G401 (cell line): Measurements from ENCODE around the gene ITGAV. TPM values are rescaled to one million over a fixed set of nuclear protein-coding genes. Genes with fewer than 3 reads are reported as not detected.

Experiments used
- DNase-seq: peaks from one replicate; pipeline ENCODE4 v3.0.0-alpha.2; 2015; ENCODE audit warnings: low spot score
- in situ Hi-C: cut with HindIII; loops from 2 replicates; pipeline ENCODE4 v1.10.0; 2016; ENCODE audit warnings: low sequenced_read_pairs, mixed read lengths
- total RNA-seq: library from RNA; depleted of rRNA; stranded (reverse); fragments of >200 nt; shearing (Covaris generic); gene quantifications from 2 replicates; pipeline ENCODE4 v1.2.3, GENCODE V29; 2014

The ITGAV gene
- total RNA-seq, 1 experiment from 2014 or later = 172 TPM

DNA sequence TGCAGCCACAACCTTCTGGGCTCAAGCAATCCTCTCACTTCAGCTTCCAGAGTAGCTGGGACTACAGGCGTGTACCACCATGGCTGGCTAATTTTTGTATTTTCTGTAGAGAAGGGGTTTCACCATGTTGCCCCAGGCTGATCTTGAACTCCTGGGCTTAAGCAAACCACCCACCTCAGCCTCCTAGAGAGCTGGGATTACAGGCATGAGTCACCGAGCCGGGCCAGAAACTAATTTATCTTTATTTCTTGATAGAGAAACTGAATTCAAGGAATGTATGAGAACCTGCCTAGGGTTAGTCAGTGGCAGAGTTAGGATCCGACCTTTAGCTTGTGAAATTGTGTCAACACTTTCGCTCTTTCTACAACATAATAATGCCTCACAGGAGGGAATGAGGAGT, 19.3 kb upstream of the ITGAV start:
- no peak for DNase-seq
- in situ Hi-C loops = no loop called here

DNA sequence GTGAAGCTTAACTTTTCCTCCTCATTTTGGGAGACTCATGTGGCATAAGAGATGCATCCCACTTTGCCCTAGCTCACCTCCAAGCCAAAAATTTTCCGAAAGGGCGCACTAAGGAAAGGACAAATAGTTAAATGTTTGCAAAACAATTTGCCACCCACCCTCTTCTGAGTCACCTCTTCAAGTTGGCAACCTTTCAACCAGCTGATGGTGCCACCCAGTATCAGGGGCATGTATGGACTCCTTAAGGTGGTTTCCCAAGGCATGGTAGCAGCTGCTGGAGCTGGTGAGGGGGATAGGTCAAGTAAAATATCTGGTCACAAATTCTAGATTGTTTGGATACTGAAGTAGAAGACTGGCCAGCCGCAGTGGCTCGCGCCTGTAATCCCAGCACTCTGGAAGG, 17.2 kb upstream of the ITGAV start:
- in situ Hi-C loops = no loop called here
- DNase-seq = no peak

DNA sequence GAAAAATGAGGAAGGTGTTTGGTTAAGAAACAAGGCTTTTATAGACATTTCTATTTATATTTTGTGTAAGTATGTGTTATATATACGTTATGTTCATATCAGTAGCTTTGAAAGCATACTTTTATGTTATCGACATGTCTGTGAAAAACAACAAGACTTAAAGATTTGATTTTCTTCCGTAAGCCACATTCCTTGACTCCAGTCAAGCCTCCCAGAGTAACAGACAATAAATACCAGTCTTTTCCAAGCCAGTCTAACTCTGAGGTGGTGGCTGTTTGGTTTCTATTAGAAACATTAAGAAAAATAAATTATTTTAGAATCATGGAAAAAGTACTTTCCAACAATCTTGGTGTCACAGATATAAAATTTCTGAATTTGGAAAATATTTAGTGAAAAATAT, 16.3 kb upstream of the ITGAV start:
- in situ Hi-C loops = no loop called here
- DNase-seq = no peak

DNA sequence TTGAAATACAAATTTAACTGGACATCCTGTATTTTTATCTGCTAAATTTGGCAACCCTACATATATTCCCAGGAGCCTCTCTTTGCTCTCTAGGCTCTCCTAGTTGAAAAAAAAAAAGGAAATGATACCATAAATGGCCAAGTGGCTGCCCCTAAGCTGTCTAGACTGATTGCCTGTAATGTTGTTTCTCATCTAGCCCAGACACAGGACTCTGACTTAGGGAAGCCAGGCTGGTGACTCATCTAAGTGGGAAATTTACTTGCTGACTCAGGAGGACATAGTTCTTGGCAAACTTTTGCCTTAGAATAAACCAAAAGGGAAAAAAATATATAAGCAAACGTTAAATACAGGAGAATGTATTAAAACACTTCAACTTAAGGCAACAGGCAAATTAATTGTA, 14.6 kb upstream of the ITGAV start:
- in situ Hi-C loops = no loop called here
- DNase-seq = no peak

DNA sequence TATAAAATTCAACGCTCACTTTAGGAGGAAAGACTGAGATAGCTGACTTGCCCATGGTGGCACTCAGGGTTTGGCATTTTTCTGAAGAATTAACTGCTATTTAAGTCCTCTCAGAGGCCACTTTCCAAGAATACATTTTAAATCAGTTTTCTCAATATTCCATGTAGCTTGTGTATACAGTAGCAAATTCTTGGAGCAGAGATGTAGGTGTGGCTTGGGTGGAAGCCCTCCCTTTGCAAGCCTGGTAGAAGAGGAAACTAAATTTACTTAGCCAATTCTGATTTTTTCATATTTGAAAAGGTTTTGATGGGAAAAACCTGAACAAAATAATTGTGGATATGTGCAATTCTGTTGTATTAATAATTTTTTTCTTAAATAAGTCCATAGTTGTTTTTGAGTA, 14.0 kb upstream of the ITGAV start:
- DNase-seq = no peak
- in situ Hi-C loops = no loop called here

DNA sequence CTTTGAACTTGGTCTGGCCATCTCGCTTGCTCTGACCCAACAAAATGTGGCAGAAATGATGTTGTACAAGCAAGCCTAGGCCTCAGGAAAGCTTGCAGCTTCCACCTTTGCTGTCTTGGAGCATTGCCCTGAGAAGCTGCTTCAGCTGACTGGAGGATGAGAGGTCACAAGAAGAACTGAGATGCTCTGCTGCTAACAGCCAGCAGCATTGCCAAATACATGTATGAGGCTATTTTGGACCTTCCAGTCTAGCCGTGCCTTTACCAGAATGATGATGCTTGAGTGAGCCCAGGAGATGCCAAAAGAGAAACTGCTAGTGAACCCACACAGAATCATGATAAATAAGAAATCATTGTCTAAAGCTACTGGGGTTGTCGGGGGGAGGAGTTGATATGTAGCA, 13.2 kb upstream of the ITGAV start:
- in situ Hi-C loops = no loop called here
- no peak for DNase-seq

DNA sequence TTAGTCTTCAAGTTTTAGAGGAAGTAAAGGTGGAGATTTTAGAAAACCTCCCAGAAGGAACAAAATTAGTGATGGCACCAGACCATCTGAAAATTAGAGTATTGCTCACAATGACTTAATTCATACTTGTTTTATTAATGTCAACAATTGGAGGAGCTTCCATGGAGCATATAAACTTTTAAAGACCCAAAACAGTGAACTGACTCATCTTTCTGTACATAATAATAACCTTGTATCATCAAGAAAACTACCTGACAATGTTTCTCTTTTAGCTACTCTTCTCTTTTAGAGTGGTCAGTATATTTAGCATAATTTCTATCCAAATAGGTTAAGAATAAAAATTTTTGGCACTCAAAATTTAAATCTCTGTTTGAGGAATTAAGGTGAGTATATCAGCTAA, 7.2 kb upstream of the ITGAV start:
- in situ Hi-C loops = no loop called here

DNA sequence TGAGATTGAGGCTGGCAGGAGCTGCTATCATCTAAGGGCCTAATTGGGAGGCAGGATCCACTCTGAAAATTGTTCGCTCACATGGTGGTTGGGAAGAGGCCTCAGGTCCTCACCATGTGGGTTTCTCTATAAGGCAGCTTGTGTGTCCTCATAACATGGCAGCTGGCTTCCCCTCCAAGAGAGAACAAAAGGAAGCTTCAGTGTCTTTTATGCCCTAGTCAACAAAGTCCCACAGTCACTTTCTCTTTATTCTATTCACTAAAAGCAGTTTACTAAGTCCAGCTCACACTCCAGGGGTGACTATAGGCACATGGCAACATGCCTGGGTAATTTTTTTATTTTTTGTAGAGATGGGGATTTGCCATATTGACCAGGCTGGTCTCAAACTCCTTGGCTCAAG, 5.8 kb upstream of the ITGAV start:
- in situ Hi-C loops = no loop called here
- DNase-seq = no peak

More for the DNA sequence above, 7.2 kb upstream of the ITGAV start:
- no peak for DNase-seq

DNA sequence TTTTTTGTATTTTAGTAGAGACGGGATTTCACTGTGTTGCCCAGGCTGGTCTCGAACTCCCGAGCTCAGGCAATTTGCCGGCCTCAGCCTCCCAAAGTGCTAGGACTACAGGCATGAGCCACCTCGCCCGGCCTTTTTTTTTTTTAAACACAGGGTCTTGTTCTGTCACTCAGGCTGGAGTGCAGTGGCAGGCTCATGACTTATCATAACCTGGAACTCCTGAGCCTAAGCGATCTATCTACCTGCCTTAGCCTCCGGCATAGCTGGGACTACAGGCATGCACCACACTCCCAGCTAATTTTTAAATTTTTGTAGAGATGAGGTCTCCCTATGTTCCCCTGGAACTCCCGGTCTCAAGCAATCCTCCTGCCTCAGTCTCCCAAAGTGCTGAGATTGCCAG, 1.4 kb upstream of the ITGAV start:
- in situ Hi-C loops = no loop called here
- no peak for DNase-seq

DNA sequence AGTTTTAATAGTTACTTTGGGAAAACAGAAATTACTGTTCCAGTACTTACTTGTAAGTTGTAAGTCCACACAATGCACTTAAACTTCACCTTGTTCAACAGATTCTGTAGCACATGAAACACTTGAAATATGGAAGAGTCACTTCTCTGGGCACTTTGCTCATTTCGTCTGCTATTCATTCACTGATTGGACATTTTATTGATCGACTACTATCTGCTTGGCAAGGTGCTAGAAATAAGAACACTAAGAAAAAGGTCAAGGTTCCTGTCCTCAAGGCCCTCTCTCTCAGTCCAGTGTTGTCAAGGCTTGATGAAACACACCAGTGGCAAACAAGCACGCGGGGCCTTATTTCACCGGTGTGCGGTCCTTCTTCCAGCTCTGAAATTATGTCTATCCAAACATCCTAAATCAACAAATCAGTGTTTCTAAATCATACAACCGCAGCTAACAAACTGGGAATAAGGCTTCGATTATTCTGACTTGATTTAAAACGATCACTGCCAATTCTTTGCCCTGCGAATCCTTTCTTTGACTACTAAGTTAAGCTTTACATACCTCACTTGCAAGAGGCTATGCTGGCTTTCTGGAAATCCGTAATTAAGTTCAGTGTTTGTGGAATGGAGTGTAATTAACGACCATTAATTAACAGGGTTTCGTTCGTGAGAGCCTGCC, 780 bp upstream of the ITGAV start:
- in situ Hi-C loops = no loop called here
- DNase-seq = no peak

DNA sequence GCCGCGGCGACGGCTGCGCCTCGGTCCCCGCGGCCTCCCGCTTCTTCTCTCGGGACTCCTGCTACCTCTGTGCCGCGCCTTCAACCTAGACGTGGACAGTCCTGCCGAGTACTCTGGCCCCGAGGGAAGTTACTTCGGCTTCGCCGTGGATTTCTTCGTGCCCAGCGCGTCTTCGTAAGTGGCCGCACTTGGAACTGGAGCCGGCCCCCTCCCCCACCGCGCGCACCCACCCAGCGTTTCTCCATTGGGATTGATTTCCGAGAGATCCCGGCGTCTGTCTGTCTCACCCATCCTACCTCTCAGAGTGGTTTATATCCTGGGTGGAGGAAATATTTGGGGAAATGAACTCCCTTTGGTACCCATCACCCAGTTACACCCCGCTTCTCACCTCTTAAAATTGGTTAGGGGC, 498 bp downstream of the ITGAV start:
- no peak for DNase-seq
- in situ Hi-C loops = no loop called here

DNA sequence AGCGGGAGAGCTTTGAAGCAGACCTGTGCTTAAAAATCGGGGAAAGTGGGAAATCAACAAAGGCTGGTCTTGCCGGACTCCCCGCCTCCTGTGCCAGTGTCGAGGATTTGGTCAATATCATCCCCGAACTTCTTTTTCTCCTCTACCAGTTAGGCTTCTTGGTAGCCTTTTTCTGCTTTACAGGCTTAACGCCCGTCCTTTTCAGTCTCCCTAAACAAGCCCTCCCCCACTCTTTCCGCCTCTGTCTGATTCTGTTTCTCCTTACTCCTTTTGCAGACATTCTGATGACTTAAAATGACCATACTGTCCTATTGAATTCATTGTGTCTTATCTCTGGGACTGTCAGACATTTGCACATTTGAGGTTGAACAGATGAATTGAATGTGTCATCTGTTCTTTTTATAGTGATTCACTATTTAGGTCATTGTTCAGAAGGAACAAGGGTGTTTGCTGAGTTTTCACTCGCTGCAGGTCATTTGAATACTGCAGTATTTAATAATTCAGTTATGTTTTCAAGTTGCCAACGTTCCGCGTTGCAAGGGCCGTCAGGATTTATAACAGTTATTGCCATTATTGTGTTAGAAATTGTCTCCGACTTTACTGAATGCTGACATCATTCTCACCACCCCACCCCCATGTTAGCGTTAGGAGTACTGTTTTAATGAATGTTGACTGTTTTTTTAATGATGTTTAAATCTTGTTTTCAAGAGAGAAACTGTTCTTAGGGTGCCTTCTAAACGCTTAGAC, 1.1 kb downstream of the ITGAV start:
- in situ Hi-C loops = no loop called here

DNA sequence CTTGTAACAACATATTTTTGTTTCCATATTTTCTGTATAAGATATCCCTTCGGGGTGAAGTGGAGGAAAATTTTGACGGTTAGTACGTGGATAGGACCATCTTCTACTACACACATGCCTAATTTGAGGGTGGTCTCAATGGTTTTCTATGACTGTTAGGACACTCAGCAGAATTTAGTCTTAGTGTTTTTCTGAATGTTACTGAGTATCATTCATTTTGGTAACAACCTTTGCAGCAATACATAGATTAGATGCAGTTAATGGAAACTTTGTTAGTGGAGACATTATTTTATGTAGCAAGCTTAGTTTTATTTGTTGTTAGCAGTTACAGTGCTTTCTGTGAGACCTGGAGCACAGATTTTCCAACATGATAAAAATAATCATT, 1.6 kb downstream of the ITGAV start:
- in situ Hi-C loops = no loop called here
- DNase-seq = no peak

More for the DNA sequence above, 1.1 kb downstream of the ITGAV start:
- DNase-seq = peak; percentile 76

DNA sequence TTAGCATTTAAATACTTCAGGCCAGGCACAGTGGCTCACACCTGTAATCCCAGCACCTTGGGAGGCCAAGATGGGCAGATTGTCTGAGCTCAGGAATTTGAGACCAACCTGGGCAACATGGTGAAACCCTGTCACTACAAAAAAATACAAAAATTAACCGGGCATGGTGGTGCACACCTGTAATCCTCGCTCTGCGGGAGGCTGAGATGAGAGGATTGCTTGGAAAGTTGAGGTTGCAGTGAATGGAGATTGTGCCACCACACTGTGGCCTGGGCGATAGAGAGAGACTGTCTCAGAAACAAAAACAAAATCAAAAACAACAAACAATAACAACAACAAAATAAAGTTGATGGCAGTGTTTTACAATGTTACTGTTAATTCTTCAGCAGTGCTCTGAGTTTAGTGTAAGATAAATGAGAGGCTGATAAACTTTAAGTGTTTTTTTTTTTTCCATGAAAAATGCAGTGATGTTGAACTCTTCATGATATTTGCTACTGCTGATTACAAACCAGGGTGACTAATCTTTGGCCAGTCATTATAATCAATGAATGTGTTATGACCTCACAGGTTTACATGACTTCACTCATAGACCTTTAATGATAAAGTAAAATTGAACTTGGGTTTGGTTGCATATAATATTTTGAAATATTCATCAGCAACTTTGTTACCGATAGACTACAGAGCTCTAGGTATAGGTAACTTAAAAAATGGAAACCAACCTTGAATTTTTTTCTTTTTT, 2.5 kb downstream of the ITGAV start:
- no peak for DNase-seq
- in situ Hi-C loops = no loop called here

DNA sequence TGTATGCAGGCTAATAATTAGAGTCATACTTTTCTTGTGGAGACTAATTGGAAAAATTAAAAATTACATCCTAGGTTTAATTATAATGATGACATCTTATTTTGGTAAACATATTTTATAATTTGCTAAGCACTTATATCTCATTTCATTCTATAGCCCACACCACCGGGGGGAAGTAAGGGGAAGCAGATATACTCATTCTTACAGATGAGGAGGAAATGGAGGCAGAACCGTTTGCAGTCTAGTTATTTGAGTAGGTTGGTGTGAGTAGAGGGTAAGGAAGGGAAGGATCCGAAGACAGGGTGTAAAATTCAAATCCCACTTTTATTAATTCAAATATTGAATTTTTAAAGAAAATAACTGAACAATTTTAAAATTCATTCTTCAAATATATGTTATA, 3.7 kb downstream of the ITGAV start:
- DNase-seq = no peak
- in situ Hi-C loops = no loop called here

DNA sequence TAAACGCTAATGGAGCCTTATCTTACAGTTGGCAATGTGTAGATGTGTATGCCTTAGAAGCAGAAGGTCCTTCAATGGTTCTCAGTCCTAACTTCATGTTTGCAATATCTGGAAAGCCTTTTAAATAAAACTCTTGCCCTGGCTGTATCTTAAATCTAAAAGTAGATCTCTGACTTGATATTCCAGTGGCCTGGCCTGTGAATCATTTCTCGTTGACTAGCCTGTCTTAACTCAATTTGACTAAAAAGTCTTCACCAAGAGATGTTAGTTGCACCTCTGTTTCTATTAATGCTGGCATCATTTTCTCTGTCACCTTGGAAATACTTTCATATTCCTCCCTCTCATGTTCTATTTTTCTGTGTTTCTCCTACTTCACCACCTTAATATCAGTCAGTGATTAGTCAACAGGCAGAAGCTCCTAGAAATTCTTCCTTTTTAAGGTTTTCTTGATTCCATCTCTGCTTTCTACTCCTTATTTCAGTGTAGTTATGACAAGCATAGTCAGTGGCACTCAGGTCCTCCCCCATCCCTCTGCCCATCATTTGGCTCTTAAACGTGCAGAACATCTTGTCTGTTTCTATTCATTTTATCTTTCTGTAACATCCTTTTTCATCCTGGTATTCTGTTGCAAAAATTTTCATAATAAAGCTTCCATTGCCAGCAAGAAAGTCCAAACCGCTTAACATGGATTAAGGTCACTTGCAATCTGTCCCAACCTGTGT, 4.3 kb downstream of the ITGAV start:
- no peak for DNase-seq
- in situ Hi-C loops = no loop called here

DNA sequence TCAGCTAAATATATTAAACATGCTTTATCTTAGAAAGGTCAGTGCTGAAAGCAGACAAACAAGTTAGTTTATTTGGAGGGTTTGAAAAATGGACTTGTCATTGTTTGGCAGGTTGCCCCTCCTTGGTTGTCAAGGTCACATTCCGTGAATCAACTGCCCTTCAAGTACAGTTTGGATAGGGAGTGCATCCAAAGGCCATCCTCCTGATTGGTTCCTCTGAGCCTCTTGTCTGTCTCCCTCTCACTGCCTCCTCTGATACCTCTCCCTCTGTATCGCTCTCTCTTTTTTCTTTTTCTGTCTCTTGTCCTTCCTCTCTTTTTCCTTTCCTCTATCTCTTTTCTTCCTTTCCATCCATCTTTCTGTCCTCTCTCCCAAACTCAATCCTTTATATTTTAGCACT, 5.4 kb downstream of the ITGAV start:
- in situ Hi-C loops = no loop called here
- DNase-seq = peak; percentile 27

DNA sequence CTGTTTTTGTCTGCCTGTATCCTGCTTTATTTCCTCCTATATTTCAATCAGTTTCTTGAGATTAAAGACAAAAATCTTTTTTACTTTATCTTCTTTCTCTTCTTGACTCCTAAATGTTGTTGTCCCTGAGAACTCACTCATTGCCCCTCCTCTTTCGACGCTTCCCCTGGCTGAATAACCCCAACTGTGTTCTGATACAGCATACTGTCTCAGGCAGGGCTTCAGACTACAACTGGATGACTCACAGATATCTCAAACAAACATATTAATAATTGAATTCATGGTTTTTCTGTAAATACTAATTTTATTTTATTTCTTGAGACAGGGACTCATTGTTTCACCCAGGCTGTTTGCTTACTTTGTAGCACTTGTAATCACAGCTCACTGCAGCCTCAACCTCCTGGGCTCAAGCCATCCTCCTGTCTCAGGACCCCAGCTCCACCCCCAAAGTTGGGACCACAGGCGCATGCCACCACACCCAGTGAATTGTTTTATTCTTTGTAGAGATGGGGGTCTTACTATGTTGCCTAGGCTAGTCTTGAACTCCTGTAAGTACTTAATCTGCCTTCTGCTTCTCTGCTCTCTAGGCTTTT, 9.4 kb downstream of the ITGAV start:
- DNase-seq = no peak
- in situ Hi-C loops = no loop called here

DNA sequence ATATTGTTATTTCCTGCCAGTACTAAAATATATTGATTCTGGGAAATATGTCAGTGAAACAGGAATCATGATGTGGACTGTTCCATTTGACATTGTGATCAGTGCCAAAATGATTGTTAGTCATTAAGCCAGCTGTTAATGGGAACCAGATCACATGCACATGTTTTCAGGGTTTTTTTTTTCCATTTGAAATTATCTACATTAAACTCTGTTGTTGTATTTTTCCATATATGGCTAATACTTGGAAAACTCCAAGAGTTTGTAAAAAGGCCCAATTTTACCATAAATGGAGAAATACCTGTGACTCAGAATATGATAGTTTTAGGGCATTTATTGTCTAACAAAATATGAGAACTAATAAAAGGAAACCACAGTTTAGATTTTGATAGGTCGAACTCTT, 13.4 kb downstream of the ITGAV start:
- in situ Hi-C loops = no loop called here
- DNase-seq = no peak
